A549 (cell line): Measurements from ENCODE around the gene ADGRG6. TPM values are rescaled to one million over a fixed set of nuclear protein-coding genes. Genes with fewer than 3 reads are reported as not detected.
"Not testable (repeated sequence)": the region's sequence is repeated elsewhere in the genome, so short reads cannot be mapped to it uniquely, and the experiment has no call there.

Experiments
- ATAC-seq, 2 experiments: fragments of 200-7000 bp in 1 of 2; fragments of >200 bp in 1 of 2; cut with Nextera tagmentation in 1 of 2; cut with Tn5 transposase in 1 of 2; 3 replicates each; pipeline versions ENCODE4 v1.8.0 to v1.9.1; 2018 to 2020; ENCODE audit warnings: mild to moderate bottlenecking in 1 of 2, moderate library complexity in 1 of 2
- CTCF ChIA-PET: fragments of 300-600 bp; sonication (Branson Sonifier 250); formaldehyde crosslinking; extraction: SDS; loops from one replicate; lab custom pipeline; 2021; ENCODE audit warnings: antibody characterized with exemption, inconsistent platforms; lab: Yijun Ruan, JAX
- POLR2A ChIA-PET: fragments of 350-600 bp; formaldehyde crosslinking; extraction: SDS; loops from one replicate; lab custom pipeline; 2021; ENCODE audit warnings: antibody characterized with exemption, inconsistent platforms; lab: Yijun Ruan, JAX
- DNase-seq, 2 experiments: peaks; one replicate each; pipeline versions ENCODE4 v3.0.0 to v3.0.0-alpha.2; 2011 to 2016; ENCODE audit warnings: low read depth in 1 of 2, low spot score in 1 of 2
- FAIRE-seq: peaks from 2 replicates; lab custom pipeline; 2011; peaks lifted over from hg19 to GRCh38; lab: Jason Lieb, UNC
- H3K27ac ChIP-seq, 2 experiments: fragments of >200 bp; sonication (Bioruptor Twin); formaldehyde crosslinking; 3 replicates each; pipeline ENCODE4 v1.5.1; 2016 to 2017
- H3K4me1 ChIP-seq: fragments of >200 bp; sonication (Bioruptor Twin); formaldehyde crosslinking; 3 replicates; pipeline ENCODE4 v1.6.1; 2016
- H3K4me2 ChIP-seq: fragments of >200 bp; sonication (Bioruptor Twin); formaldehyde crosslinking; 3 replicates; pipeline ENCODE4 v1.6.1; 2016
- H3K4me3 ChIP-seq: fragments of >200 bp; sonication (Bioruptor Twin); formaldehyde crosslinking; 3 replicates; pipeline ENCODE4 v1.5.1; 2016
- H3K9me3 ChIP-seq: fragments of >200 bp; sonication (Bioruptor Twin); formaldehyde crosslinking; 3 replicates; pipeline ENCODE4 v1.6.1; 2016
- ELK1 ChIP-seq: fragments of 150-350 bp; IDR thresholded peaks from 2 replicates; pipeline ENCODE4 v1.6.1; 2014; ENCODE audit warnings: low read depth, mild to moderate bottlenecking, low read length
- FOSL2 ChIP-seq, 2 experiments: fragments of 450-650 bp in 1 of 2; fragments of >200 bp in 1 of 2; sonication (Bioruptor Twin) in 1 of 2; formaldehyde crosslinking; IDR thresholded peaks; 2 replicates each; pipeline versions ENCODE4 v1.5.0 to v1.6.1; 2016 to 2020; ENCODE audit warnings: mild to moderate bottlenecking in 1 of 2, moderate library complexity in 1 of 2
- FOXS1 ChIP-seq: fragments of 250-450 bp; sonication (Bioruptor Pico); IDR thresholded peaks from 2 replicates; pipeline ENCODE4 v1.5.0; 2020; ENCODE audit warnings: mild to moderate bottlenecking, moderate library complexity
- HOXA7 ChIP-seq: fragments of 250-450 bp; sonication (Bioruptor Pico); IDR thresholded peaks from 2 replicates; pipeline ENCODE4 v1.5.0; 2020; ENCODE audit warnings: mild to moderate bottlenecking, moderate library complexity
- NR3C1 ChIP-seq: fragments of >200 bp; sonication (Bioruptor Twin); formaldehyde crosslinking; IDR thresholded peaks from 3 replicates; pipeline ENCODE4 v1.6.1; 2017
- POLR2AphosphoS2 ChIP-seq: conservative IDR thresholded peaks from 2 replicates; pipeline ENCODE4 v1.6.1; 2012; ENCODE audit warnings: low read length, improper control_type of control experiment, inconsistent platforms
- RCOR1 ChIP-seq: fragments of 150-350 bp; IDR thresholded peaks from 2 replicates; pipeline ENCODE4 v1.6.1; 2014; ENCODE audit warnings: antibody characterized with exemption, low read length, low read depth
- REST ChIP-seq: fragments of 200-600 bp; sonication (generic); IDR thresholded peaks from 2 replicates; pipeline ENCODE4 v1.6.1; 2016; ENCODE audit warnings: antibody characterized with exemption, mild to moderate bottlenecking, moderate library complexity
- USF2 ChIP-seq: fragments of 450-650 bp; IDR thresholded peaks from 2 replicates; pipeline ENCODE4 v1.6.1; 2014; ENCODE audit warnings: antibody characterized with exemption
- ZFP36 ChIP-seq: fragments of 450-650 bp; IDR thresholded peaks from 2 replicates; pipeline ENCODE4 v1.6.1; 2014; ENCODE audit warnings: borderline replicate concordance; ENCODE audit not compliant: partially characterized antibody
- ZSCAN20 ChIP-seq: fragments of 250-450 bp; sonication (Bioruptor Pico); IDR thresholded peaks from 2 replicates; pipeline ENCODE4 v1.8.0; 2022; ENCODE audit warnings: mild to moderate bottlenecking, moderate library complexity
- WGBS: methylation state at CpG from one replicate; pipeline ENCODE4 v1.1.6; 2017; ENCODE audit errors: missing lambda C conversion rate; 5-methylcytosine and 5-hydroxymethylcytosine counted together
- polyA plus RNA-seq, 4 experiments: library from polyadenylated mRNA; depleted of rRNA in 3 of 4; stranded (reverse); fragments of >200 nt; fragmentation: RNase III in 1 of 4; extraction: RNeasy Plus Mini Kit Qiagen cat#74134 plus additional on column Dnase treatment in 1 of 4; gene quantifications; 2 replicates in 3 of 4; 3 replicates in 1 of 4; pipeline ENCODE4 v1.2.3, GENCODE V29; 2011 to 2017

Gene ADGRG6
- polyA plus RNA-seq, 2 of the 4 experiments (the other 2 are of a cell fraction) = 55.4 to 181 TPM

DNA sequence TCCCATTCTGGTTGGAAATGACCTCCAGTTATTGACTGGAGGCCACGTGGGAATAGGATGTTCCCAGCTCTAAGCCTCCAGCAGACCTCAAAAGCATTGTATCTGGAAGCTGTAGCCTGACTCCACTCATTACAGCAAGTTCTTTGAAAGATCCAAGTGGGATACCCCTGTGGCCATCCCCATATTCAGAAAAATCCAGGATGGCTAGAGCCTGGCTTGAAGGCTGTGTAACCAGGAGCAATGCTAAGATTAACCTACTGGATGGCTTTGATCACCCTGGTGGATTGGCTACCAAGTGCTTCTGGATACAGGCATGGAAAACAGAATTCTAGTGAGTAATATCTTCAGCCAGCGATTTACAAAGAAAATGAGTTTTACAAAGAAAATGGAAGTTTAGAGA lies 151.2 kb downstream of the ADGRG6 start:
- FAIRE-seq (no peak), ATAC-seq (no peak; a peak in 1 of 6 replicates), DNase-seq (no peak)
- no peak for TF ChIP-seq USF2
- 70% methylated on average over 2 of the region's 2 CpGs for WGBS
- Histone ChIP-seq H3K4me1 (no peaks in the 10 kb centered on the region), H3K4me2 (no peak overlapping the region), H3K9me3 (no peaks in the 10 kb centered on the region), H3K4me3 (no peak overlapping the region), H3K27ac (no peak overlapping the region)
- POLR2A ChIA-PET = no interaction called here
- CTCF ChIA-PET = no interaction called here

GRCh38 chr6:142454196-142454595 lies 152.4 kb downstream of the ADGRG6 start:
- H3K4me2 ChIP-seq, ATAC-seq, CTCF ChIA-PET, H3K27ac ChIP-seq, POLR2A ChIA-PET, H3K4me3 ChIP-seq, H3K4me1 ChIP-seq, DNase-seq, FAIRE-seq, H3K9me3 ChIP-seq: not testable (repeated sequence)
- WGBS = 91% methylated on average over 1 of the region's 1 CpG

- H3K4me2 ChIP-seq, POLR2A ChIA-PET, DNase-seq, H3K27ac ChIP-seq, H3K4me3 ChIP-seq, H3K9me3 ChIP-seq, FAIRE-seq, H3K4me1 ChIP-seq, ATAC-seq: not testable (repeated sequence)
- 56% methylated on average over 2 of the region's 2 CpGs for WGBS
- CTCF ChIA-PET = interaction anchor here (0.7 kb wide), 1 partner anchor 8 kb away, joined by 3 read pairs; no protein-coding TSS in a partner anchor
These were observed 153.0 kb downstream of the ADGRG6 start for GRCh38 chr6:142454848-142455247.

GRCh38 chr6:142455957-142456589 lies 154.3 kb downstream of the ADGRG6 start:
- POLR2A ChIA-PET = no interaction called here
- H3K4me3 ChIP-seq = no peak overlapping the region
- no peak for TF ChIP-seq ELK1
- no peak for TF ChIP-seq RCOR1
- TF ChIP-seq POLR2AphosphoS2 = no peak
- no peak for TF ChIP-seq ZFP36
- TF ChIP-seq REST = no peak
- TF ChIP-seq FOXS1 = no peak
- TF ChIP-seq HOXA7 (CRISPR knock-in tag) = no peak
- TF ChIP-seq NR3C1 = no peak
- no peak for TF ChIP-seq ZSCAN20 (CRISPR knock-in tag)
- no peak for TF ChIP-seq FOSL2 (IDR thresholded peaks at IDR 0.05)
- TF ChIP-seq FOSL2 (CRISPR knock-in tag; IDR thresholded peaks at IDR 0.05) = no peak
- TF ChIP-seq, all 56 proteins: peak for 0
- DNase-seq = no peak
- H3K4me1 ChIP-seq = no peaks in the 10 kb centered on the region
- FAIRE-seq = no peak
- H3K9me3 ChIP-seq = 0 out of 3 replicates have a peak, but pooled peaks cover under 1% of the 10 kb centered on the region
- CTCF ChIA-PET = no interaction called here
- WGBS = 75% methylated on average over 8 of the region's 8 CpGs
- H3K4me2 ChIP-seq = no peak overlapping the region
- no peak overlapping the region for H3K27ac ChIP-seq
- no peak for ATAC-seq
